ENCODE data around the gene GRID2. TPM values are rescaled to one million over a fixed set of nuclear protein-coding genes. Genes with fewer than 3 reads are reported as not detected.

Gene GRID2
- total and polyA plus RNA-seq, 2 of the 13 experiments (the other 11 are each of a cell fraction or from before 2014, with no cell fraction given) = not detected

GRCh38 chr4:92263010-92263409, 40.8 kb upstream of the GRID2 start:
- TF ChIP-seq NCOA2 (CRISPR knock-in tag; IDR thresholded peaks at IDR 0.05) (no peak), ASH2L (IDR thresholded peaks at IDR 0.05; ENCODE audit: insufficient read length, low read depth, low read length) (no peak), MAZ (IDR thresholded peaks at IDR 0.05; ENCODE audit: borderline replicate concordance, low read depth, low read length) (no peak), MAZ (CRISPR knock-in tag; IDR thresholded peaks at IDR 0.05; ENCODE audit: low read depth) (no peak), ZNF839 (CRISPR knock-in tag; IDR thresholded peaks at IDR 0.05; ENCODE audit: borderline replicate concordance) (no peak), FOSL2 (CRISPR knock-in tag; IDR thresholded peaks at IDR 0.05) (no peak), NFYC (CRISPR knock-in tag; IDR thresholded peaks at IDR 0.05) (no peak)
- 2% methylated on average over 2 of the region's 2 CpGs for WGBS (ENCODE audit: low lambda C conversion rate)
- Histone ChIP-seq H3K79me2 (ENCODE audit: insufficient read depth, low read length) (no peaks in the 10 kb centered on the region), H3K9me3 (ENCODE audit: low read length) (no peaks in the 10 kb centered on the region), H2AFZ (ENCODE audit: low read length) (no peak overlapping the region), H3K4me2 (ENCODE audit: low read depth, low read length) (no peak overlapping the region), H3K27ac (ENCODE audit: extremely low read length, insufficient read depth, low read length) (no peak overlapping the region), H3K4me3 (replicated peaks in 1 of 3; ENCODE audit: insufficient read depth in 1 of 3, low read depth in 2 of 3, low read length in 3 of 3) (no peak overlapping the region), H4K20me1 (ENCODE audit: insufficient read depth, low read length) (no peaks in the 10 kb centered on the region), H3K9ac (ENCODE audit: insufficient read depth, low read depth, low read length) (no peak overlapping the region), H3K27me3 (ENCODE audit: control insufficient read depth in 1 of 2, insufficient read depth in 2 of 2, low read length in 2 of 2) (no peaks in the 10 kb centered on the region), H3K4me1 (ENCODE audit: insufficient read depth, low read length) (no peaks in the 10 kb centered on the region), H3K36me3 (replicated peaks in 1 of 2; ENCODE audit: control insufficient read depth in 1 of 2, insufficient read depth in 2 of 2, low read length in 2 of 2) (no peaks in the 10 kb centered on the region)
- intact Hi-C loops (cut with micrococcal nuclease; ENCODE audit: unreplicated experiment) (no loop called here), in situ Hi-C loops (cut with HindIII; ENCODE audit: extremely low pct_ligation_motif_present, low pct_unique_long_range_greater_than_20kb) (no loop called here)
- ChIA-PET POLR2A (no interaction called here), CTCF (ENCODE audit: low intra/inter-chr PET ratio, low total read pairs) (no interaction called here)
- ATAC-seq (no peak), FAIRE-seq (no peak), DNase-seq (ENCODE audit: low spot score) (no peak)
- no TSS peak for BruUV-seq (replicated peaks)

GRCh38 chr4:92263575-92263974, 40.2 kb upstream of the GRID2 start:
- WGBS (ENCODE audit: low lambda C conversion rate) = 4% methylated on average over 1 of the region's 1 CpG
- FAIRE-seq = no peak
- no peak for TF ChIP-seq CEBPZ (IDR thresholded peaks at IDR 0.05; ENCODE audit: low read length)
- TF ChIP-seq ZBTB49 (CRISPR knock-in tag; IDR thresholded peaks at IDR 0.05; ENCODE audit: borderline replicate concordance) = no peak
- no peak for TF ChIP-seq GZF1 (CRISPR knock-in tag; IDR thresholded peaks at IDR 0.05)
- TF ChIP-seq ZNF414 (CRISPR knock-in tag; IDR thresholded peaks at IDR 0.05) = no peak
- no peak for TF ChIP-seq ZBTB8A (CRISPR knock-in tag; IDR thresholded peaks at IDR 0.05; ENCODE audit: borderline replicate concordance, low read depth)
- TF ChIP-seq ZNF629 (CRISPR knock-in tag; conservative IDR thresholded peaks at IDR 0.05) = no peak
- no peak for TF ChIP-seq ZNF256 (CRISPR knock-in tag; conservative IDR thresholded peaks at IDR 0.05)

More at GRCh38 chr4:92263575-92263974, 40.2 kb upstream of the GRID2 start:
- H3K27me3 ChIP-seq (ENCODE audit: control insufficient read depth in 1 of 2, insufficient read depth in 2 of 2, low read length in 2 of 2) = no peaks in the 10 kb centered on the region
- H3K4me1 ChIP-seq (ENCODE audit: insufficient read depth, low read length) = no peaks in the 10 kb centered on the region
- no TSS peak for BruUV-seq (replicated peaks)
- in situ Hi-C loops (cut with HindIII; ENCODE audit: extremely low pct_ligation_motif_present, low pct_unique_long_range_greater_than_20kb) = no loop called here
- CTCF ChIA-PET (ENCODE audit: low intra/inter-chr PET ratio, low total read pairs) = no interaction called here
- no peak overlapping the region for H3K4me3 ChIP-seq (replicated peaks in 1 of 3; ENCODE audit: insufficient read depth in 1 of 3, low read depth in 2 of 3, low read length in 3 of 3)
- no peak overlapping the region for H3K4me2 ChIP-seq (ENCODE audit: low read depth, low read length)
- no peaks in the 10 kb centered on the region for H4K20me1 ChIP-seq (ENCODE audit: insufficient read depth, low read length)
- H3K79me2 ChIP-seq (ENCODE audit: insufficient read depth, low read length) = no peaks in the 10 kb centered on the region
- ATAC-seq = no peak
- no peak overlapping the region for H2AFZ ChIP-seq (ENCODE audit: low read length)
- H3K27ac ChIP-seq (ENCODE audit: extremely low read length, insufficient read depth, low read length) = no peak overlapping the region
- POLR2A ChIA-PET = no interaction called here
- H3K9ac ChIP-seq (ENCODE audit: insufficient read depth, low read depth, low read length) = no peak overlapping the region
- H3K9me3 ChIP-seq (ENCODE audit: low read length) = no peaks in the 10 kb centered on the region
- intact Hi-C loops (cut with micrococcal nuclease; ENCODE audit: unreplicated experiment) = no loop called here
- no peaks in the 10 kb centered on the region for H3K36me3 ChIP-seq (replicated peaks in 1 of 2; ENCODE audit: control insufficient read depth in 1 of 2, insufficient read depth in 2 of 2, low read length in 2 of 2)
- no peak for DNase-seq (ENCODE audit: low spot score)

Data from HepG2 (cell line).